HUES6 (cell line): Measurements from ENCODE around the gene SLC25A15.

ENCODE experiments used
- H3K27ac ChIP-seq: 2 replicates; pipeline ENCODE4 v1.7.0; 2013; ENCODE audit warnings: low read depth, mild to moderate bottlenecking, low read length, inconsistent platforms
- H3K27me3 ChIP-seq: 2 replicates; pipeline ENCODE4 v1.6.1; 2013; ENCODE audit warnings: low read length; ENCODE audit not compliant: control insufficient read depth, insufficient read depth
- H3K36me3 ChIP-seq: 2 replicates; pipeline ENCODE4 v1.6.1; 2013; ENCODE audit warnings: low read length; ENCODE audit not compliant: control insufficient read depth, insufficient read depth
- H3K4me1 ChIP-seq: 2 replicates; pipeline ENCODE4 v1.6.1; 2013; ENCODE audit warnings: low read length; ENCODE audit not compliant: control insufficient read depth, insufficient read depth
- H3K4me3 ChIP-seq: 2 replicates; pipeline ENCODE4 v1.5.1; 2013; ENCODE audit warnings: low read depth, low read length
- H3K9ac ChIP-seq: one replicate; pipeline ENCODE4 v1.6.1; 2013; ENCODE audit warnings: mild to moderate bottlenecking, low read length
- H3K9me3 ChIP-seq: 2 replicates; pipeline ENCODE4 v1.6.1; 2013; ENCODE audit warnings: low read depth, low read length; ENCODE audit not compliant: control insufficient read depth, insufficient read depth

Gene SLC25A15

GRCh38 chr13:40789275-40790153 lies at the start of gene SLC25A15:
Gene SLC25A15, plus strand, starts transcription at chr13:40789611. Its CDS starts 3,616 bp downstream, at chr13:40793227.
- Histone ChIP-seq H3K4me1 (peaks cover 9% of the 10 kb centered on the region; the same call in 1 of the 2 replicates), H3K27me3 (no peaks in the 10 kb centered on the region), H3K36me3 (peaks cover 13% of the 10 kb centered on the region), H3K27ac (peak within 1 kb of the TSS; percentile 84; the same call in 1 of the 2 replicates), H3K9me3 (no peaks in the 10 kb centered on the region), H3K4me3 (peak within 1 kb of the TSS; percentile 95), H3K9ac (peak within 1 kb of the TSS; percentile 85)

GRCh38 chr13:40749327-40749726 lies 40.1 kb upstream of the SLC25A15 start:
- H3K9me3 ChIP-seq, result no peaks in the 10 kb centered on the region
- H3K4me1 ChIP-seq, result no peaks in the 10 kb centered on the region
- no peak overlapping the region for H3K27ac ChIP-seq
- no peaks in the 10 kb centered on the region for H3K27me3 ChIP-seq
- no peak overlapping the region for H3K4me3 ChIP-seq
- no peak overlapping the region for H3K9ac ChIP-seq
- peaks cover 41% of the 10 kb centered on the region for H3K36me3 ChIP-seq

GRCh38 chr13:40755082-40755700 lies 34.2 kb upstream of the SLC25A15 start:
- H3K27me3 ChIP-seq, result no peaks in the 10 kb centered on the region
- H3K27ac ChIP-seq, result no peak overlapping the region
- H3K36me3 ChIP-seq, result peaks cover 54% of the 10 kb centered on the region
- H3K9ac ChIP-seq, result no peak overlapping the region
- no peaks in the 10 kb centered on the region for H3K9me3 ChIP-seq
- H3K4me3 ChIP-seq, result no peak overlapping the region
- no peaks in the 10 kb centered on the region for H3K4me1 ChIP-seq

GRCh38 chr13:40756042-40756441 lies 33.4 kb upstream of the SLC25A15 start:
- H3K27ac ChIP-seq, result no peak overlapping the region
- H3K9ac ChIP-seq, result no peak overlapping the region
- H3K4me1 ChIP-seq, result no peaks in the 10 kb centered on the region
- peaks cover 54% of the 10 kb centered on the region for H3K36me3 ChIP-seq
- no peaks in the 10 kb centered on the region for H3K27me3 ChIP-seq
- no peak overlapping the region for H3K4me3 ChIP-seq
- H3K9me3 ChIP-seq, result no peaks in the 10 kb centered on the region

- Histone ChIP-seq H3K9ac (no peak overlapping the region), H3K36me3 (peaks cover 40% of the 10 kb centered on the region), H3K4me3 (no peak overlapping the region), H3K4me1 (no peaks in the 10 kb centered on the region), H3K9me3 (no peaks in the 10 kb centered on the region), H3K27ac (no peak overlapping the region), H3K27me3 (no peaks in the 10 kb centered on the region)
Observed at GRCh38 chr13:40758811-40759210, 30.6 kb upstream of the SLC25A15 start.

- Histone ChIP-seq H3K9ac (no peak overlapping the region), H3K36me3 (peaks cover 38% of the 10 kb centered on the region), H3K4me1 (no peaks in the 10 kb centered on the region), H3K9me3 (no peaks in the 10 kb centered on the region), H3K4me3 (no peak overlapping the region), H3K27ac (no peak overlapping the region), H3K27me3 (no peaks in the 10 kb centered on the region)
Observed at GRCh38 chr13:40762849-40763248, 26.6 kb upstream of the SLC25A15 start.

- Histone ChIP-seq H3K9me3 (no peaks in the 10 kb centered on the region), H3K27me3 (no peaks in the 10 kb centered on the region), H3K4me1 (no peaks in the 10 kb centered on the region), H3K9ac (no peak overlapping the region), H3K36me3 (peaks cover 25% of the 10 kb centered on the region), H3K27ac (no peak overlapping the region), H3K4me3 (no peak overlapping the region)
Observed at GRCh38 chr13:40764587-40765403, 24.6 kb upstream of the SLC25A15 start.

- Histone ChIP-seq H3K9ac (no peak overlapping the region), H3K4me1 (no peaks in the 10 kb centered on the region), H3K27ac (no peak overlapping the region), H3K4me3 (no peak overlapping the region), H3K27me3 (no peaks in the 10 kb centered on the region), H3K9me3 (no peaks in the 10 kb centered on the region), H3K36me3 (peaks cover 20% of the 10 kb centered on the region)
Observed at GRCh38 chr13:40765602-40766001, 23.8 kb upstream of the SLC25A15 start.

- Histone ChIP-seq H3K27ac (no peak overlapping the region), H3K27me3 (no peaks in the 10 kb centered on the region), H3K9ac (peak overlapping the region; percentile 91), H3K4me1 (no peaks in the 10 kb centered on the region), H3K36me3 (peaks cover 11% of the 10 kb centered on the region; the same call in 1 of the 2 replicates), H3K4me3 (peak overlapping the region; percentile 93), H3K9me3 (no peaks in the 10 kb centered on the region)
Observed at GRCh38 chr13:40769970-40770369, 19.4 kb upstream of the SLC25A15 start.

- peak overlapping the region; percentile 93 for H3K4me3 ChIP-seq
Observed at GRCh38 chr13:40770609-40770933, 18.8 kb upstream of the SLC25A15 start.

More at GRCh38 chr13:40770609-40770933, 18.8 kb upstream of the SLC25A15 start:
- H3K27me3 ChIP-seq, result no peaks in the 10 kb centered on the region
- H3K27ac ChIP-seq, result peak overlapping the region; percentile 33; the same call in 1 of the 2 replicates
- H3K4me1 ChIP-seq, result no peaks in the 10 kb centered on the region
- H3K9ac ChIP-seq, result peak overlapping the region; percentile 91
- peaks cover 10% of the 10 kb centered on the region; the same call in 1 of the 2 replicates for H3K36me3 ChIP-seq
- H3K9me3 ChIP-seq, result no peaks in the 10 kb centered on the region
